Anterior cingulate cortex (tissue), 58 donors: ENCODE measurements around the gene SNAP47.

Source experiments
- DNase-seq, 58 donors: peaks; one replicate each; lab custom pipeline; 2025; lab: John Stamatoyannopoulos, UW

Gene SNAP47

GRCh38 chr1:227748496-227749182, 13.4 kb downstream of the SNAP47 start:
- DNase-seq, result no peak

- DNase-seq, result no peak
Measured at GRCh38 chr1:227749225-227749624, 14.0 kb downstream of the SNAP47 start.

GRCh38 chr1:227749916-227750710, 14.9 kb downstream of the SNAP47 start:
- DNase-seq, result no peak

DNA sequence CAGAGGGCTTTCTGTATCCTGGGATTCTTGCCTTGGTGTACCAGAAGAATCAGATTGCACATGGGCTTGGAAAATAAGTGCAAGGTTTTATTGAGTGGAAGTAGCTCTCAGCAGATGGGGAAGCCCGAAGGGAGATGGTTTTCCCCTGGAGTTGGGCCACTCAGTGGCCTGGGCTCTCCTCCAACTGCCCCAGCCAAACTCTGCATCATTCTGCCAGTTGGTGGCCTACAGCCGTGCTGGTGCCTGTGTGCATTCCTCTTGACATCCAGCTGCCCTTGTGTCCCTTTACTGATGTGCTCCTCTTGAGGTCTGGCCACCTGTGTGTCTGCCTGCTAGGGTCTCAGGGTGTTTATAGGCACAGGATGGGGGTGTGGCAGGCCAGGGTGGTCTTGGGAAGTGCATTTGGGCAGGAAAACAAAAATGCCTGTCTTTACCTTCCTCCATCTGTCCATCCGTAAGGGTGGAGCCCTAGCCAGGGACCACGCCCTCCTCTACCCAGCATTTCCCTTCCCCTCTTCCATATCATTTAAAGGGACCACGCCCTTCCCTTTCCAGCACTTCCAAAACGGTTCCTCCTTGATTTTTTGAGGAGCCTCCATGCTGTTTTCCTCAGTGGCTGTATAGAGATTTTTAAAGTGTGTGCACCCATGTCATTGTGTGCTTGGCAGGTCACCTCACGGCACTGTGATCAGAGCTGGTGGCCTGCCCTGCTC, 18.9 kb downstream of the SNAP47 start:
- DNase-seq, result peak in 44 of 58 donors; percentile 10 to 72 (median 35)

DNA sequence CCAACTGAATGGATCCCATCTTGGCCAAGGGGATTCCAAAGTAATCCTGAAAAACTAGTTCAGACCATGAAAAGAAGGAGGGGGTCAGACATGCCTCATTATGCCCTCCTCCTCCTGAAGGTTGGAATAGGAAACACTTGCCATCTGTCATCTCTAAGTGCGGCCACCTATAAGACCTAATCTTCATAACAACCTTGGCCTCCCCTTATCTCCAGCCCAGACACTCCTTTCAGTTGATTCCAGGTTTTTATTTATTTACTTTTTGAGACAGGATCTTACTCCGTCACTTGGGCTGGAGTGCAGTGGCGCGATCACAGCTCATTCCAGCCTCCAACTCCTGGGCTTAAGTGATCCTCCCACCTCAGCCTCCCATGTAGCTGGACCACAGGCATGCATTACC, 19.7 kb downstream of the SNAP47 start:
- no peak for DNase-seq

GRCh38 chr1:227756172-227756959, 21.1 kb downstream of the SNAP47 start:
- DNase-seq, result no peak

GRCh38 chr1:227757781-227758180, 22.5 kb downstream of the SNAP47 start:
- DNase-seq, result no peak

- peak in 39 of 58 donors; percentile 7 to 85 (median 49) for DNase-seq
Measured at GRCh38 chr1:227758366-227758765, 23.1 kb downstream of the SNAP47 start.

DNA sequence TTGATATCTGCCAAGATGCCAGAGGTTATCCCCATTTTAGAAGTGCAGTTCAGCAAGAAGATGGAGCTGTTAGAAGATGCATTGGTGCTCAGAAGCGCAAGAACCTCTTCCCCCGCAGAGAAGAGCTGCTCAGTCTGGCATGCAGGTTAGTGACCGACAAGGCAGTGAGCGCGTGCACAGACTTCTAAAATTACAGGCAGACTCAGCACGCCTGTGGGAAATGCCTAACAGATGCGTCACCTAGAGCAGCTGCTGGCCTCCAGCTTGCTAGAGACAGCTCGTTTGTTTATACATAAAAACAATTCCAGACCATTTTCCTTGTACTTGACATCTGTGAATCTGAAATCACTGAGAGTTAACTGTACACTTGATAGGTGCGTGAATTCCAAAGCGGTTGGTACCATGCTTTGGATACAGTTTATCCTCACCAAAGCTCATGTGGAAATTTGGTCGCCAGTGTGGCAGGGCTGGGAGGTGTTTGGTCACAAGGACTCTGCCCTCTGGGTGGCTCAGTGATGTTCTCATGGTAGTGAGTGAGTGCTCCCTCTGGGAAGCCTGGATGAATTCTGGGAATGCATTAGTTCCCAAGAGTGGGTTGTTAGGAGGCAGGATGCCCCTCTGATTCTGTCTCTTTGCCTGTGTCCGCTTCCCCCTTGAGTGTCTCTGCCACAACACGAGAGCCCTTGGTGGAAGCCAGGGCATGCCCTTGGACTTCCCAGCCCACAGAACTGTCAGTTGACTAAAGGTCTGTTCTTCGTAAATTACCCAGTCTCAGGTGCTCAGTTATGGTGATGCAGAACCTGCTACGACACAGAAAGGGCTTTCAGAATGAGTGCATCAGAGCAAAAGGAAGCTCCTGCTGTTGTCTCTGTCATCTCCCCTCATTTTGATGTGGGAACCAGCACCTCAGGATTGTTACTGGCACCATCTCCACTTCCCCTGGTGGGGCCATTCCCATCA, 24.4 kb downstream of the SNAP47 start:
- DNase-seq, result peak in 8 of 58 donors; percentile 8 to 44 (median 28)

- no peak for DNase-seq
Measured at GRCh38 chr1:227760377-227760776, 25.1 kb downstream of the SNAP47 start.

- DNase-seq, result no peak
Measured at GRCh38 chr1:227761621-227762230, 26.5 kb downstream of the SNAP47 start.

GRCh38 chr1:227762231-227762911, 27.1 kb downstream of the SNAP47 start:
- DNase-seq, result peak; percentile 14 to 88 (median 63)

GRCh38 chr1:227763246-227764018, 28.2 kb downstream of the SNAP47 start:
- peak in 4 of 58 donors; percentile 8 to 63 (median 16) for DNase-seq

- peak in 2 of 58 donors; percentile 10 to 25 for DNase-seq
Measured at GRCh38 chr1:227764019-227764391, 28.8 kb downstream of the SNAP47 start.

GRCh38 chr1:227765261-227766014, 30.2 kb downstream of the SNAP47 start:
- peak in 1 of 58 donors; percentile 14 for DNase-seq

- DNase-seq, result peak in 1 of 58 donors; percentile 45
Measured at GRCh38 chr1:227766015-227766634, 30.9 kb downstream of the SNAP47 start.
